HCT116 (cell line): ENCODE data around the gene PRKN. TPM values are rescaled to one million over a fixed set of nuclear protein-coding genes. Genes with fewer than 3 reads are reported as not detected.

Experiments used
- ATAC-seq: fragments of 200-7000 bp; cut with Tn5 transposase; 2 replicates; pipeline ENCODE4 v1.9.1; 2020; ENCODE audit warnings: mild to moderate bottlenecking, moderate library complexity
- BruUV-seq: library from RNA; stranded (reverse); fragments of 400-500 nt; replicated peaks from 2 replicates; lab custom pipeline; 2021; lab: Mats Ljungman, UMichigan
- CTCF ChIA-PET: fragments of 300-600 bp; sonication (Branson Sonifier 250); formaldehyde crosslinking; loops from one replicate; lab custom pipeline; 2021; ENCODE audit warnings: antibody characterized with exemption; lab: Charles Lee
- POLR2A ChIA-PET: fragments of 300-600, 350-600 bp; sonication (Branson Sonifier 250); formaldehyde crosslinking; loops from one replicate; lab custom pipeline; 2021; ENCODE audit warnings: antibody characterized with exemption; lab: Charles Lee
- RAD21 ChIA-PET, 2 experiments: fragments of 300-600 bp; sonication (Branson Sonifier 250); formaldehyde crosslinking; loops; one replicate each; lab custom pipeline; 2023; ENCODE audit warnings: low total read pairs in 2 of 2; ENCODE audit not compliant: uncharacterized antibody in 2 of 2, unreplicated experiment in 2 of 2, low non-redundant PET in 1 of 2; lab: Charles Lee
- DNase-seq: peaks from one replicate; pipeline ENCODE4 v3.0.0-alpha.2; 2010; ENCODE audit warnings: low read depth, low spot score
- H2AFZ ChIP-seq: fragments of 200-600 bp; shearing (Covaris generic), sonication (generic); 2 replicates; pipeline ENCODE4 v1.6.1; 2017; ENCODE audit warnings: low read depth, mixed run types, mixed read lengths, antibody characterized with exemption, low read length; ENCODE audit not compliant: poor library complexity, severe bottlenecking
- H3K27ac ChIP-seq: 2 replicates; pipeline ENCODE4 v1.5.1; 2012; ENCODE audit warnings: low read depth, low read length
- H3K27me3 ChIP-seq: fragments of 200-600 bp; sonication (generic); 2 replicates; pipeline ENCODE4 v1.6.1; 2016; ENCODE audit warnings: mixed run types, low read length, mixed read lengths; ENCODE audit not compliant: insufficient read depth
- H3K36me3 ChIP-seq, 2 experiments: fragments of 200-500 bp in 1 of 2; fragments of 200-600 bp in 1 of 2; sonication (Bioruptor generic) in 1 of 2; sonication (generic) in 1 of 2; 2 replicates each; pipeline versions ENCODE4 v1.5.1 to v1.6.1; 2014 to 2016; ENCODE audit warnings: low read length in 2 of 2, inconsistent platforms in 1 of 2, mixed read lengths in 1 of 2, mixed run types in 1 of 2; ENCODE audit not compliant: insufficient read depth in 2 of 2, control insufficient read depth in 1 of 2
- H3K4me1 ChIP-seq, 2 experiments: fragments of 200-600 bp in 1 of 2; sonication (generic) in 1 of 2; 2 replicates each; pipeline versions ENCODE4 v1.5.1 to v1.6.1; 2012 to 2017; ENCODE audit warnings: low read length in 2 of 2, inconsistent platforms in 1 of 2, mild to moderate bottlenecking in 1 of 2, mixed read lengths in 1 of 2, mixed run types in 1 of 2, moderate library complexity in 1 of 2; ENCODE audit not compliant: insufficient read depth in 2 of 2, control insufficient read depth in 1 of 2
- H3K4me2 ChIP-seq: fragments of 200-600 bp; sonication (generic); 2 replicates; pipeline ENCODE4 v1.6.1; 2017; ENCODE audit warnings: mixed run types, low read length, mixed read lengths
- H3K4me3 ChIP-seq, 2 experiments: fragments of 200-600 bp in 1 of 2; sonication (generic) in 1 of 2; replicated peaks in 1 of 2; 2 replicates each; pipeline ENCODE4 v1.5.1; 2011 to 2016; ENCODE audit warnings: low read length in 2 of 2, control low read depth in 1 of 2, low read depth in 1 of 2, mild to moderate bottlenecking in 1 of 2, mixed read lengths in 1 of 2, mixed run types in 1 of 2
- H3K79me2 ChIP-seq: fragments of 200-600 bp; sonication (generic); 2 replicates; pipeline ENCODE4 v1.6.1; 2017; ENCODE audit warnings: mild to moderate bottlenecking, mixed run types, low read length, moderate library complexity, mixed read lengths; ENCODE audit not compliant: insufficient read depth
- H3K9ac ChIP-seq: fragments of 200-600 bp; sonication (generic); 2 replicates; pipeline ENCODE4 v1.6.1; 2016; ENCODE audit warnings: low read length, mixed read lengths
- H3K9me2 ChIP-seq: fragments of 200-600 bp; sonication (generic), shearing (Covaris generic); 2 replicates; pipeline ENCODE4 v1.6.1; 2017; ENCODE audit warnings: mixed run types, mild to moderate bottlenecking, moderate library complexity; ENCODE audit not compliant: insufficient read depth
- H3K9me3 ChIP-seq, 2 experiments: fragments of 200-500 bp in 1 of 2; fragments of 200-600 bp in 1 of 2; sonication (Bioruptor generic) in 1 of 2; sonication (generic) in 1 of 2; 2 replicates each; pipeline ENCODE4 v1.6.1; 2014 to 2017; ENCODE audit warnings: low read length in 2 of 2, mixed read lengths in 2 of 2, inconsistent platforms in 1 of 2, low read depth in 1 of 2, mild to moderate bottlenecking in 1 of 2, mixed run types in 1 of 2, moderate library complexity in 1 of 2; ENCODE audit not compliant: control insufficient read depth in 1 of 2, insufficient read depth in 1 of 2
- H4K20me1 ChIP-seq: fragments of 200-600 bp; sonication (generic), shearing (Covaris generic); 2 replicates; pipeline ENCODE4 v1.6.1; 2017; ENCODE audit warnings: mixed run types, mild to moderate bottlenecking, moderate library complexity; ENCODE audit not compliant: insufficient read depth
- CBX3 ChIP-seq: IDR thresholded peaks from 2 replicates; pipeline ENCODE4 v1.6.1; 2012; ENCODE audit warnings: low read depth
- EZH2 ChIP-seq: fragments of 200-600 bp; sonication (generic); IDR thresholded peaks from 2 replicates; pipeline ENCODE4 v1.6.1; 2017; ENCODE audit warnings: antibody characterized with exemption, mixed run types
- EZH2phosphoT487 ChIP-seq: fragments of 200-600 bp; IDR thresholded peaks from 2 replicates; pipeline ENCODE4 v1.6.1; 2018; ENCODE audit warnings: antibody characterized with exemption, borderline replicate concordance
- FOSL1 ChIP-seq: IDR thresholded peaks from 2 replicates; pipeline ENCODE4 v1.6.1; 2012; ENCODE audit warnings: low read depth
- JUND ChIP-seq: IDR thresholded peaks from 2 replicates; pipeline ENCODE4 v1.6.1; 2012
- MAX ChIP-seq: IDR thresholded peaks from 2 replicates; pipeline ENCODE4 v1.6.1; 2012
- POLR2AphosphoS5 ChIP-seq: IDR thresholded peaks from 2 replicates; pipeline ENCODE4 v1.6.1; 2011; ENCODE audit warnings: mild to moderate bottlenecking, low read depth, low read length, moderate library complexity
- RAD21 ChIP-seq: IDR thresholded peaks from 2 replicates; pipeline ENCODE4 v1.6.1; 2012; ENCODE audit warnings: low read depth, mild to moderate bottlenecking
- SIN3A ChIP-seq: IDR thresholded peaks from 2 replicates; pipeline ENCODE4 v1.6.1; 2012; ENCODE audit warnings: low read depth
- YY1 ChIP-seq: IDR thresholded peaks from 2 replicates; pipeline ENCODE4 v1.6.1; 2011; ENCODE audit warnings: low read length, low read depth, moderate library complexity, mild to moderate bottlenecking; ENCODE audit not compliant: insufficient replicate concordance; ENCODE audit errors: extremely low read depth
- intact Hi-C: fragments of 100-400 bp; cut with micrococcal nuclease; formaldehyde crosslinking; loops from 2 replicates; pipeline ENCODE4 v1.10.0; 2022
- total RNA-seq: library from RNA; stranded (reverse); gene quantifications from one replicate; pipeline ENCODE4 v1.2.1, GENCODE V29; 2021; ENCODE audit not compliant: unreplicated experiment
- TF ChIP-seq, protein P1 (sequence below): IDR thresholded peaks from 2 replicates; pipeline ENCODE4 v1.6.1; 2012; ENCODE audit warnings: low read depth
- TF ChIP-seq, protein P2 (sequence below), 3 experiments: fragments of 200-600 bp in 1 of 3; sonication (generic) in 1 of 3; IDR thresholded peaks in 2 of 3; conservative IDR thresholded peaks in 1 of 3; 2 replicates each; pipeline ENCODE4 v1.5.1; 2012 to 2017; ENCODE audit warnings: low read depth in 2 of 3, low read length in 2 of 3, antibody characterized with exemption in 1 of 3, borderline replicate concordance in 1 of 3, control low read depth in 1 of 3, mild to moderate bottlenecking in 1 of 3, mixed read lengths in 1 of 3, mixed run types in 1 of 3, moderate library complexity in 1 of 3; ENCODE audit not compliant: insufficient read depth in 1 of 3

The PRKN gene
- total RNA-seq, 1 experiment from 2014 or later = 2.6 TPM

GRCh38 chr6:161498881-161499280, 1228.7 kb downstream of the PRKN start (continued):
- TF ChIP-seq MAX (no peak), EZH2phosphoT487 (no peak), FOSL1 (no peak), EZH2 (no peak), JUND (no peak), YY1 (no peak), CBX3 (no peak), POLR2AphosphoS5 (no peak)
- TF ChIP-seq, protein P1, sequence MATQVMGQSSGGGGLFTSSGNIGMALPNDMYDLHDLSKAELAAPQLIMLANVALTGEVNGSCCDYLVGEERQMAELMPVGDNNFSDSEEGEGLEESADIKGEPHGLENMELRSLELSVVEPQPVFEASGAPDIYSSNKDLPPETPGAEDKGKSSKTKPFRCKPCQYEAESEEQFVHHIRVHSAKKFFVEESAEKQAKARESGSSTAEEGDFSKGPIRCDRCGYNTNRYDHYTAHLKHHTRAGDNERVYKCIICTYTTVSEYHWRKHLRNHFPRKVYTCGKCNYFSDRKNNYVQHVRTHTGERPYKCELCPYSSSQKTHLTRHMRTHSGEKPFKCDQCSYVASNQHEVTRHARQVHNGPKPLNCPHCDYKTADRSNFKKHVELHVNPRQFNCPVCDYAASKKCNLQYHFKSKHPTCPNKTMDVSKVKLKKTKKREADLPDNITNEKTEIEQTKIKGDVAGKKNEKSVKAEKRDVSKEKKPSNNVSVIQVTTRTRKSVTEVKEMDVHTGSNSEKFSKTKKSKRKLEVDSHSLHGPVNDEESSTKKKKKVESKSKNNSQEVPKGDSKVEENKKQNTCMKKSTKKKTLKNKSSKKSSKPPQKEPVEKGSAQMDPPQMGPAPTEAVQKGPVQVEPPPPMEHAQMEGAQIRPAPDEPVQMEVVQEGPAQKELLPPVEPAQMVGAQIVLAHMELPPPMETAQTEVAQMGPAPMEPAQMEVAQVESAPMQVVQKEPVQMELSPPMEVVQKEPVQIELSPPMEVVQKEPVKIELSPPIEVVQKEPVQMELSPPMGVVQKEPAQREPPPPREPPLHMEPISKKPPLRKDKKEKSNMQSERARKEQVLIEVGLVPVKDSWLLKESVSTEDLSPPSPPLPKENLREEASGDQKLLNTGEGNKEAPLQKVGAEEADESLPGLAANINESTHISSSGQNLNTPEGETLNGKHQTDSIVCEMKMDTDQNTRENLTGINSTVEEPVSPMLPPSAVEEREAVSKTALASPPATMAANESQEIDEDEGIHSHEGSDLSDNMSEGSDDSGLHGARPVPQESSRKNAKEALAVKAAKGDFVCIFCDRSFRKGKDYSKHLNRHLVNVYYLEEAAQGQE = no peak

GRCh38 chr6:161498359-161498758, 1229.2 kb downstream of the PRKN start:
- TF ChIP-seq MAX (peak; percentile 57), SIN3A (no peak), RAD21 (peak; percentile 92)
- TF ChIP-seq, protein P2, sequence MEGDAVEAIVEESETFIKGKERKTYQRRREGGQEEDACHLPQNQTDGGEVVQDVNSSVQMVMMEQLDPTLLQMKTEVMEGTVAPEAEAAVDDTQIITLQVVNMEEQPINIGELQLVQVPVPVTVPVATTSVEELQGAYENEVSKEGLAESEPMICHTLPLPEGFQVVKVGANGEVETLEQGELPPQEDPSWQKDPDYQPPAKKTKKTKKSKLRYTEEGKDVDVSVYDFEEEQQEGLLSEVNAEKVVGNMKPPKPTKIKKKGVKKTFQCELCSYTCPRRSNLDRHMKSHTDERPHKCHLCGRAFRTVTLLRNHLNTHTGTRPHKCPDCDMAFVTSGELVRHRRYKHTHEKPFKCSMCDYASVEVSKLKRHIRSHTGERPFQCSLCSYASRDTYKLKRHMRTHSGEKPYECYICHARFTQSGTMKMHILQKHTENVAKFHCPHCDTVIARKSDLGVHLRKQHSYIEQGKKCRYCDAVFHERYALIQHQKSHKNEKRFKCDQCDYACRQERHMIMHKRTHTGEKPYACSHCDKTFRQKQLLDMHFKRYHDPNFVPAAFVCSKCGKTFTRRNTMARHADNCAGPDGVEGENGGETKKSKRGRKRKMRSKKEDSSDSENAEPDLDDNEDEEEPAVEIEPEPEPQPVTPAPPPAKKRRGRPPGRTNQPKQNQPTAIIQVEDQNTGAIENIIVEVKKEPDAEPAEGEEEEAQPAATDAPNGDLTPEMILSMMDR (IDR thresholded peaks at IDR 0.05 in 2 of 3, conservative IDR thresholded peaks at IDR 0.05 in 1 of 3; ENCODE audit: borderline replicate concordance in 1 of 3, insufficient read depth in 1 of 3, low read depth in 2 of 3, low read length in 2 of 3) = peak; percentile 59 to 82 (median 67)
- no peaks in the 10 kb centered on the region; a peak in 1 of 4 replicates for H3K4me1 ChIP-seq
- intact Hi-C loops = loop anchor here (1.0 kb wide), 3 partner anchors 68 to 104 kb away; no protein-coding TSS in a partner anchor
- ChIA-PET CTCF (interaction anchor here (0.8 to 3.6 kb wide), 3 partner anchors 15 to 104 kb away, joined by 4 to 28 read pairs (median 10); no protein-coding TSS in a partner anchor), RAD21 (interaction anchor here (0.8 to 1.5 kb wide), 3 partner anchors 12 to 81 kb away, joined by 3 to 8 read pairs (median 5); no protein-coding TSS in a partner anchor), POLR2A (no interaction called here)
- no peaks in the 10 kb centered on the region for H3K9me3 ChIP-seq
- no peaks in the 10 kb centered on the region for H4K20me1 ChIP-seq
- H3K4me3 ChIP-seq = no peak overlapping the region
- H3K36me3 ChIP-seq = no peaks in the 10 kb centered on the region
- peak overlapping the region; percentile 8 for H2AFZ ChIP-seq
- H3K9ac ChIP-seq = no peak overlapping the region
- no TSS peak for BruUV-seq
- no peaks in the 10 kb centered on the region for H3K9me2 ChIP-seq
- no peaks in the 10 kb centered on the region for H3K79me2 ChIP-seq
- DNase-seq = peak; percentile 66
- no peak overlapping the region for H3K27ac ChIP-seq
- ATAC-seq = peak; percentile 98
- H3K4me2 ChIP-seq = no peak overlapping the region
- no peaks in the 10 kb centered on the region for H3K27me3 ChIP-seq
